NCI-H2227 treated with DMSO at 0.1 percent for 48 hours (cell line): ENCODE data around the gene SYNJ2.

Experiments used
- DNase-seq: peaks from one replicate; lab custom pipeline; 2025; lab: John Stamatoyannopoulos, UW

The SYNJ2 gene

GRCh38 chr6:158124288-158124687, 142.6 kb downstream of the SYNJ2 start:
- DNase-seq = no peak

DNA sequence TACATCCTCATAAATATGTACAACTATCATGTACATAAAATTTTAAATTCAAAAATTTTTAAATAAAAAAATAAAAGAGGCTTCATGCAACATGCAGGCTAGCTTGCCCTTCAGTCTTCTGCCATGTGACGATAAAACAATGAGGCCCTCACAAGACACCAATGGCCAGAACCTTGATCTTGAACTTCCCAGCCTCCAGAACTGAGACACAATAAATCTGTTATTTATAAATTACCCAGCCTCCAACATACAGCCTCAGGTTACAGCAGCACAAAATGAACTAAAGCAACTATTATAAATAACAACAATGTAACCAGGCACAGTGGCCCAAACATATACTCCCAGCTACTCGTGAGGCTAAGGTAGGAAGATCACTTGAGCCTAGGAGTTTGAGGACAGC, 143.6 kb downstream of the SYNJ2 start:
- no peak for DNase-seq

GRCh38 chr6:158131926-158132325, 150.3 kb downstream of the SYNJ2 start:
- peak; percentile 26 for DNase-seq

GRCh38 chr6:158142789-158143188, 161.1 kb downstream of the SYNJ2 start:
- no peak for DNase-seq

- DNase-seq = no peak
Measured at GRCh38 chr6:158143700-158144099, 162.0 kb downstream of the SYNJ2 start.
